NK-92 (cell line): ENCODE measurements around the gene STAT4.
"Not testable (repeated sequence)": the region's sequence is repeated elsewhere in the genome, so short reads cannot be mapped to it uniquely, and the experiment has no call there.

Experiments
- DNase-seq: peaks from one replicate; lab custom pipeline; 2025; ENCODE audit not compliant: unreplicated experiment; lab: John Stamatoyannopoulos, UW

Gene STAT4

DNA sequence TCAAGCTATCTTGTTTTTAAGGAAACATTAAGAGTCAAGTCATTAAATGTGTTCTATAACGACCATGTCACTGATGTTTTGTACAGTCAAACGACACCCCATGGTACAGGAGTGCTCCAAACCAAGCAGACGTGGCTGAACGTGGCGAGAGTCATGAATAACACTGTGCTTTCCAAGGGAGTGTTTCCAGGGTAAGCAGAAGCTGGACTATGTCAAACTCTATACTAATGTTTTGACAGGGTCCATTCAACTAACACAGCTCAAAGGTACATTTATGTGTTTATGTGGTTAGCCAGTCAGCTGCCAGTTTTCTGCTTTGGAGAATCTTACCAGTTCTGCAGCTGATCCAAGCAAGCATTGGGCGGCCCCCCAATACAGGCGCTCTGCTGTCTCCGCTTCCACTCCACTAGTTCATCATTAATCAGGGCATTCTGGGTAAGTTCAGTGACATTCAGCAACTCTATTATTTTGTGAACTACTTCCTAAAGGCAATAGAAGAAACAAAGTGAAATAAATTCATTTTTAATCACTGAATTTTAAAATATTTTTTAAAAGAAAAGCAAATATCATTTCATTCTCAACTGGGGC is 153.2 kb downstream of the STAT4 start:
- no peak for DNase-seq

DNA sequence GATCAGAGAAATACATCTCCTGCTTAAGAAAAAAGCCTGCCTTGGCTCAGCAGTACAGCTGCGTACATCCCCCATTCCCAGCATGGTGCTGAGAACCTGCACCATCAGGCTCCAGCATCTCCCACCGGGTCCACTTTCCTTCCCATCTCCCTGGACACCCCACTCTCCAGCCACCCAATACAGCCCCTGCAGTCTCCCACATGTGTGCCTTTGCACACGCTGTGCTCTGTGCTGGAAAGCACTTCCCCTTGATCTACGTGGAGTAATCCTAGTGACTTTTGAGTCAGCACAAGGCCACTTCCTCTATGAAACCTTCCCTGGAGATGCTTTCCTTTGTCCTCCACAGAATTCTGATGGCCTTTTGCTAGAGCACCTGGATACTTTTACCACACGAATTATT is 153.8 kb downstream of the STAT4 start:
- no peak for DNase-seq

DNA sequence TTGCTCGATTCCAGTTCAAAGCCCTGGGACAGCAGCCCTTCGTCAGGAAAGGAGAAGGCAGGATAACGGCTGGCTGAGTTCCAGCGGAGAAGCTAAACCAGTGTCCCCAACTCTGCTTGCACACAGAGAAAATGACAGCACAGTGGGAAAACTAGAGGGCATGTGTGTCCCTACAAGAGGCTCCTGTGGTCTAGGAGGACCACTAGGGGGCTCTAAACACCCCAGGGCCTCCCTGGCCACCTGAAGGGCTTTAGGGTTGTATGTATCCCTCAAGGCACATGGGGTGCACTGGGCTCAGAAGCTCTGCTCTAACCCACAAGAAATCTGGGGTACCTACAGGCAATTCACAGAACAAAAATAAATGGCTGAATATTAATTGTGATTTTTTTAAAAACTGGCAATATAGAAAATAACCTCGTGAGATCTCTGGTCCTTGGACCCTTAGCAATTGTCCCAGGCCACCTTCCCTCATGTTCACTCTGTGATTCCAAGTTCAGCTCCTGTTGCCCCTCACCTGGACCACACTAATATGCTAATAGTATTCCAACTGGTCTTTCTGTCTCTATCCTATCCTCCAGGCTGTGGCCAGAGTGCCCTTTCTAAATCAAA is 154.4 kb downstream of the STAT4 start:
- DNase-seq: no peak

DNA sequence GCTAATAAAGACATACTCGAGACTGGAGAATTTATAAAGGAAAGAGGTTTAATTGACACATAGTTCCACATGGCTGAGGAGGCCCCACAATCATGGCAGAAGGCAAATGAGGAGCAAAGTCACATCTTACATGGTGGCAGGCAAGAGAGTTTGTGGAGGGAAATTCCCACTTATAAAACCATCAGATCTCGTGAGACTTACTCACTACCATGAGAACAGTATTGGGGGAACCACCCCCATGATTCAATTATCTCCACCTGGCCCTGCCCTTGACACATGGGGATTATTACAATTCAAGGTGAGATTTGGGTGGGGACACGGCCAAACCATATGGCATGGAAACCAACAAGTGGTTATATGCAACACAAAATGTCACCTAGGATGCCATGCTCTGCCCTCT is 155.5 kb downstream of the STAT4 start:
- not testable (repeated sequence) for DNase-seq

DNA sequence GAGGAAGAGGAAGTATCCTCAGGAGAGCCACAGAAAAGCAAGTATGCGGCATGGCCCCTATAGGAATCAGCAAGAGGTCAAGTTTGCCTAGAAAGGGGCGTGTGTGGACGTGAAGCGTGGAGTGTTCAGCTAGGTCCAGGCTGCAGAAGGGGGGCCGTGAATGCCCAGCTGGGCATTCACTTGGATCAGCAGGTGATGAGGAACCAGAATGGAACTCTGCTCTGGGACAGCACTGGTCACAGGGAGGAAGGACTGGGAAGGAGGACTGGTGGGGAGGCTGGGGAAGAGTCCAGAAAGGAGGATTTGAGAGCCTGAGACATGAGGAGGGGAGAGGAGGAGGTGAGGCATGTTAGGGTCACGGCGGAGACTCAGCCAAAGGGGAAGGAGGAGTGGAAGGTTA is 156.6 kb downstream of the STAT4 start:
- no peak for DNase-seq

DNA sequence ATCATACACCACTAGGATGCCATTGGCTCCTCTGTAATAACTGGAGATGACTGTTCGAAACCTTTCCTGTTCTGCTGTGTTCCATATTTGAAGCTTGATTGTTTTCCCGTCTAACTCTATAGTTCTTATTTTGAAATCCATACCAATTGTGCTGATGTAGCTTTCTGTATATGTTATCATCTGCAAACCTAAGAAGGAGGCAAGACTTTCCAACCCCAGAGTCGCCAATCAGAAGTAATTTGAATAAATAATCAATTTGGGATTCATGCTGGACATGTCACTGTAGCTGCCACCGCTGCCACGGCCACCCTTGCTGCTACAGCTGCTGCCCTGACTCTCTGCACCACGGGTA is 157.5 kb downstream of the STAT4 start:
- DNase-seq: no peak

DNA sequence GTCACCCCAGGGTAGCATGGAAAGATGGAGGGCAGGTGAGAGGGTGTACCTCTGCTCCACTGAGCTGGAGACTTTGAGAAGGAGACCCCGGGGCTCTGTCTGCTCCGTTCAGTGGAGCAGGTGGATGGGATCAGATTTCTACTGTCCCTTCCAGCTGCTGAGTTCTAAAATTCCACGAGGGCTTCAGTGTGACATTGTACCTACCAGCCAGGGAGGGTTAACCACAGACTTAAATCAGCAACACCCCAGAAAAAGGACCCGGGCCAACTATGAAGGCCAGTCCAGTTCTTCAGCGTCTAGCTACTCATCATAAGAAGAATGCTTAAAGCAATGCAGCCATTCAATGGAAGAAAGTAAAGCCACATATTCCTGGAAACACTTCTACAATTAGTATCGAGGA is 160.7 kb downstream of the STAT4 start:
- no peak for DNase-seq

DNA sequence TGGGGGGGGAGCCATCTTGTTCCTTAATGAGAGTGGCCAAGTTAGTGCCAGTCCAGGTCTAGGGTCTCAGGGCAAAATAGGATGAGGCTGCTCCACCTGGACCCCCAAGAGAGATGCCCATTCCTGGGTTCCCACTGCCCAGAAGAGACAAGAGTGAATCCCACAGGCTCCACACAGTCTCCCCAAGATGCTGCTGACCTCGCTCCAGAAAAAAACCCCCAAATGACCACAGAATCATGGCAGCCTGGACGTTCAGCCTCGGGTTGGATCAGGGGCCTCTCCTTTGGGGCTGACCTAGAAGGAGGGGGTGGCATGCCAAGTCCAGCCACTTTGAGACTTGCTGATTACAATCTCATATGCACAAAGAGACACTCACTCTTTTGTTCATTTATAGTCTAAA is 161.9 kb downstream of the STAT4 start:
- DNase-seq: no peak

DNA sequence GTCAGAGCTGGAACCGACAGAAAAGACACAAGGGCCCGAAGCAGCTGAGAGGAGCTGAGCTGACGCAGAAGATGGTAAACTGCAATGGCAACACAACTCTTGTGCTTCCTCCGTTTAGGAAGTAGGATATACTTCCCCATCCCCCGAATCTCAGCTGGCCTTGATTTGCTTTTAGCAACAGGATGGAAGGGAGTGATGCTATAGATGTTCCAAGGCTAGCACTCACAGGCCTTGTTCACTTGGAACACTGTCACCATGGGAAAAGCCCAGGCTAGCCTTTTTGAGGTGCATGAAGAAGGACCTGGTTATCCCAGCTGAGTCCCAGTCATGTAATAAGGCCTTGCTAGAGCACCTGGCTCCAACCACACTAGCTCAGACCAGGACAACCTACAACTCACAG is 162.9 kb downstream of the STAT4 start:
- DNase-seq: no peak

DNA sequence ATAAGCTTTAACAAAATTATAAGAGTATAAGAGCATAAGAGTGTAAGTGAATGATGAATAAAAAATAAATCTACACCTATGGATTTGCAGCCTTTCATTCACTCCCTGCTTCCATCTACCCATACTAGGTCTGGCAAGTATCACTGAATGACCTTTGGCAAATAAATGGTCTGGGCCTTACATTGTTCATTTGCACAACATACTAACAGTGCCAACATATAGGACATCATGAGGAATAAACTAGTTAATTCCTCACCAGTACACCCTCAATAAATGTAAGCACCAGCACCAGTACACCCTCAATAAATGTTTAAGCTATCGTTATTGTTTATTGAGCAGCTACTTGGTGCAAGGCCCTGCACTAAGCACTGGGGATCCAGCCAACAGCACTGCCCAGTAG is 163.7 kb downstream of the STAT4 start:
- DNase-seq: no peak

DNA sequence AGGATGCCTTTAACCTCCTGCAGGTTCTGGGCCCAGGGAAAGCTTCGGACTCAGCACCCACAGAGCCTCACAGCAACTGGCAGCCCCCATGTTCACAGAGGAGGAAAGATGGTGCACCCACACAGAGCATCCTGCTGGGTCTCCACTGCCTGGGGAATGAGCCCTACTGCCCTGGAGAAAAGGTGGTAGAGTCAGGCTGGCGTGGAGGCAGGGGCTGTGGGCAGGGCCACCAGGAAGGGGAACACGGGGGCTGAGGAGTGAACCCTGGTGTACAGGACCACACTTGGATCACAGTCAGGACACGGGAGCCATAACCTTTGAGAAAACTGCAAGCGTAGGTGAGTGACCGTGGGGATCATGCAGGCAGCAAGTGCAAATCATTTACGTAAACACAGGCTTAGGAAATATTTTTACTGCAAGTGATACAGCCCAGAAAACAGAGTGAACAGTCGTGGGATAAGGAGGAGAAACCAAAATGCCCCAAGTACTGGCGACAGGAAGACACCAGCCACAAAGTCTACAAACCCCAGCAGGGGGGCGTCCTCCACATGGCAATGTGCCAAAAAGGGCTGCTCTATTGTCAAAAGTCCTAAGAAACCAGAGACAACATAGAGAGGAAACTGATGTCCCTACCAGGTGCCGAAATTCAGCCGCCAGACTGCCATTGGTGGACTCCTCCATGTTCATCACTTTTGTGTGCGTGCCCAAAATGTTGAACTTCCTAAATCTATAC is 164.4 kb downstream of the STAT4 start:
- DNase-seq: no peak

DNA sequence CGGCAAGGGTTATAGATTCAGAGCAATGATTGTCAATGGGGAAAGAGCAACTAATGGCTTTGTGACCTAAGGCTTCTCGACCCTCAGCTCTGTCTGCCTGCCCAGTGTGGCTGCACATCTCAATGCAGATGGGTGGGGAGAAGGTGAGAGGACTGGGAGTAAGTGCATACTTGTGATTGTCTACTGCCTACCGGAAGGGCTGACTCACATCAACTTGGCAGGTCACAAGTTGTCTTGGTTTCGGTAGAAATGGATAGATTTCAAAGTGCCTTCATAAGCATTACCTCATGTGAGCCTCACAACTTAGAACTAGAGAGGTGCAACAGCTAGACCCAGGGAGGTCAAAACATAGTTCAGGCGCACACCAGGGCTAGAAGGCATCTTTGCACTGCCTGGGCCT is 166.2 kb downstream of the STAT4 start:
- DNase-seq: no peak

DNA sequence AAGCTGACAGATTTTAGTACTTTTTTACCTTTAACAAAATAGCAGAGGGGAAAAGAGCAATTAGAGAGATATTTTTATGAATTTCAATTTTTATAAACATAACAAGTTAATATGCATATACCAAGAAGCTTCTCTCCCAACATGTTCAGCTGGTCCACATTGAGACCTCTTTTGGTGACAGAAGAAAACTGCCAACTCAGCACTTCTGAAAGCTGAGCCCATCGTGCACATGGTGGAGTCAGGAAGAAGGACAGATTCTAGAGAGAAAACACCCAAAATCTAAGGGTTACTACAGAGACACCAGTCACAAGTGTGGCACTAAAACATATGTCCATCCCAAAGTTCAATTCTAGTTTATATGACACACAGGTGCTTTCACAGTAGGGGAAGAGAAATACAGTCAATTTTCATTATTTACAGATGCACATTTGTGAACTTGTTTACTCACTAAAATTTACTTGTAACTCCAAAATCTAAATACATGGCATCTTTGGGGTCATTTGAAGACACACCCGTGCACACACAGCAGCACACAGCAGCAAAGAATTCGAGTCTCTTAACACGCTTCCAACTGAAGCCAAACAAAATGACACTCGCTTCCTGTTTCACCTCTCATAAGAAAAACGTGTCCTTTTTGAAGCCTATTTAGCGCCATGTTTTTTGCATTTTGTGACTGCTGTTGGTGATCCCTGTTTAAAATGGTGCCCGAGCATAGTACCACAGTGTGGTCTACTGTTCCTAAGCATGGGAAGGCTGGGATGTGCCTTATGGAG is 168.3 kb downstream of the STAT4 start:
- no peak for DNase-seq

DNA sequence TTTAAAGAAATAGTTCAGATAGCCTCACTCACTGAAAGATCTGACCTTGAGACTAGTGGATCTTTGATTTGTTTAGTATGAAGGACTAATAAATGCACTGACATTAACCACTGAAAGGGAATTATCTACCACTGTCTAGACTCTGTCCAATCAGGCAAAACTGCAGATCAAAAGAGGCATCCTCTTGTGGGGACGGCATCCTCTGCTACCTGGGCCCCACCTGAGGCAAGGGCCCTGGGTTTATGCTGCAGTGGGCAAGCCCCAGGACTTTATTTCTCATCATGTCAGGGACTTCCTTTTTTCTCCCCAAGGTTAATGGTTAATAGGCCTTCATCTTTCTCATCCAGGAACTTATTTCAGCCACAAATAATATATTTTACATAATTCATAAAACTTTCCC is 169.1 kb downstream of the STAT4 start:
- no peak for DNase-seq

DNA sequence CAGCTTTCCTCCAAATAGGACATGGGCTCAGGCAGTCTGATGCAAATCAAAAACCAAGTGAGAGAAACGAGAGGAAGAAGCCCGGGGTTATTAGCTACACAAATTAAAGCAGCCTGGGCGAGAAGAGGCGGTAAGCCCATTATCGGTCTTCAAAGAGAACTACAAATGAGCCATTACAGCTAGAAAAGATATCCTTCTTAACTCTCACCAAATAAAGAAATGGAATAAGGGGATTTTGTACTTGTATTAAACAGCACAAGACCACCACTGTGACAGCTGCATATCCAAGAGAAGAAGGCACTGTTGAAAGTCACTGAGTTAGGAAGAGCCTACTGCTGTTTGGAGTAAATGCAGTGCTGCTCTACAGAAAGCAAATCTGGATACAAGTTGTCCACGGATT is 169.5 kb downstream of the STAT4 start:
- no peak for DNase-seq

DNA sequence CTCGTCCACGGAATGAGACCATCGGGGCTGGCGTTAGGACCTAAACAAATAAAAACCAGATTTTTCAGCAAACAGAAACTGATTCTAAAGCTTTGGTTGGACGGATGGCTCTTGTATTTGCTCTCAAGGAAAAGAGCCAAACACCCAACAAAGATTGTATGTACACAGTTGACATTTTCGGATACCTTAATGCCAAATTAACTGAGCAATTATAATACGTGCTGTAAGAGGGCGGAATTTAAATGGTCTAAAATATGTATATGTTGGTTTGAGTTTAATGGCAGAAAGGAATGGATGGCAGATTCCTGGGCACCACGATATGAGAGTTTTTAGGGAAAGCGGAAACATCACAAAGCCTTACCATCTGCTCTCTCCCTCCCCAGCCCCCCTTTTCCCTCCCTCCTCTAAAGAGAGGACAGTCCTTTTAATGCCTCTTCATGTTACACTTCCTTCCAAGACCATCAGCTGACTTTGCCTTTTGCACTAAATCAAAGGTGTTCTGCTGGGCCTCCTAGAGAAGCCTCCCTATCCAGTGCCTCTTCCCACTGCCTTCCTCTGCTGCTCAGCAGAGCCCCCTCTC is 170.1 kb downstream of the STAT4 start:
- no peak for DNase-seq

DNA sequence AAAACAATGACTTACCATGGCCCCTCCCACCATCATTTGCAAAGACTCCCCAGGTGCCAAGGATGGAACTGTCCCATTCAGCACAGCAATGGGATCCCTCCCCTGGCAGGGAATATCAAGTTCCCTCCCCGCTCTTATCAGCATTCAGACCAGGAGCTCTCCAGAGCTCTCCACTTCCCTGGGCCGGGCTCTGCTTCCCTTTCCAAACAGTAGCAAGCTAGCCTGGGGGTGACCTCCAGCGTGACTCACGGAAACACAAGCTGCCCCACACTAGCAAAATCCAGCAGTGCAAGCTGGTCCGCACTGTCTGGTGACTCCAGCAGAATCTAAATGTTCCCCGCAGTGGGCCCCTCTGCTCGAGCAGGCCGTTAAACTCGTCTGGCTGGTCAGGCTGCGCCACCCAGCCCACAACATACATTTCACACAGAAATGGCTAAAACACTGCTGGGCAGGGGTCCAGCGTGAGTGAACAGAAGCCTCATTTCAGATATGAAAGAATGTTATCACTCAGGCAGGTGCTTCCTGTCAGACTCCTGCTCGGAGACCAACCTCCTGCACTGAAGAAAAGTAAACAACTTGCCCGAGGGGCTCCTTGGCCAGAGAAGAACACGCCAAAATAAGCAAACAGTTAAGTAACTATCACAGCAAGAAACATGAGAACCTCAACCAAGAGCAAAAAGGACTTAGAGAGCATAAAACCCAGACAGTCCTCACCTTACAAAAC is 170.7 kb downstream of the STAT4 start:
- DNase-seq: no peak
